Astrocyte of the cerebellum (primary cell): ENCODE results near the gene WBP4.

ENCODE experiments used
- DNase-seq: peaks from one replicate; pipeline ENCODE4 v3.0.0-alpha.2; 2011; ENCODE audit warnings: low read depth
- H3K4me3 ChIP-seq: 2 replicates; pipeline ENCODE4 v1.5.1; 2011; ENCODE audit warnings: mild to moderate bottlenecking, low read depth, low read length, moderate library complexity
- in situ Hi-C: cut with HindIII; loops from 2 replicates; pipeline ENCODE4 v1.10.0; 2017; ENCODE audit warnings: low sequenced_read_pairs
- TF ChIP-seq, protein P1 (sequence below): IDR thresholded peaks from 2 replicates; pipeline ENCODE4 v1.5.1; 2012; ENCODE audit warnings: low read length, low read depth, moderate library complexity, mild to moderate bottlenecking; ENCODE audit errors: missing control alignments

WBP4 gene

DNA sequence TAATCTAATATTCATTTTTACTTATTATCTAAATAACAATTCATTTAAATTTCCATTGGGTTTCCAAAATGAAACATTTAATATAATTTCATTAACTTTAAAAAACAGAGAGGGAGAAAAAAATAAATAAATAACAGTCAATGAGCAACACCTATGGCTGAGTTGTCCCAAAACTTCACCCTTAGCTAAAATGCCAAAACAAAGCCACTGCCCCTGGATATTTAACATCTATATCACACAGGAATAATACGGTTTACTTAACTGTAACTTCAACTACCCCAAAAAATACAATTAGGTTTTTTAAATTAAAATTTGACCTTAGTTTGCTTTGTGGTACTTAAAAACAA is 42.7 kb upstream of the WBP4 start:
- in situ Hi-C loops: no loop called here
- TF ChIP-seq, protein P1, sequence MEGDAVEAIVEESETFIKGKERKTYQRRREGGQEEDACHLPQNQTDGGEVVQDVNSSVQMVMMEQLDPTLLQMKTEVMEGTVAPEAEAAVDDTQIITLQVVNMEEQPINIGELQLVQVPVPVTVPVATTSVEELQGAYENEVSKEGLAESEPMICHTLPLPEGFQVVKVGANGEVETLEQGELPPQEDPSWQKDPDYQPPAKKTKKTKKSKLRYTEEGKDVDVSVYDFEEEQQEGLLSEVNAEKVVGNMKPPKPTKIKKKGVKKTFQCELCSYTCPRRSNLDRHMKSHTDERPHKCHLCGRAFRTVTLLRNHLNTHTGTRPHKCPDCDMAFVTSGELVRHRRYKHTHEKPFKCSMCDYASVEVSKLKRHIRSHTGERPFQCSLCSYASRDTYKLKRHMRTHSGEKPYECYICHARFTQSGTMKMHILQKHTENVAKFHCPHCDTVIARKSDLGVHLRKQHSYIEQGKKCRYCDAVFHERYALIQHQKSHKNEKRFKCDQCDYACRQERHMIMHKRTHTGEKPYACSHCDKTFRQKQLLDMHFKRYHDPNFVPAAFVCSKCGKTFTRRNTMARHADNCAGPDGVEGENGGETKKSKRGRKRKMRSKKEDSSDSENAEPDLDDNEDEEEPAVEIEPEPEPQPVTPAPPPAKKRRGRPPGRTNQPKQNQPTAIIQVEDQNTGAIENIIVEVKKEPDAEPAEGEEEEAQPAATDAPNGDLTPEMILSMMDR: no peak
- H3K4me3 ChIP-seq: no peak overlapping the region
- DNase-seq: no peak

DNA sequence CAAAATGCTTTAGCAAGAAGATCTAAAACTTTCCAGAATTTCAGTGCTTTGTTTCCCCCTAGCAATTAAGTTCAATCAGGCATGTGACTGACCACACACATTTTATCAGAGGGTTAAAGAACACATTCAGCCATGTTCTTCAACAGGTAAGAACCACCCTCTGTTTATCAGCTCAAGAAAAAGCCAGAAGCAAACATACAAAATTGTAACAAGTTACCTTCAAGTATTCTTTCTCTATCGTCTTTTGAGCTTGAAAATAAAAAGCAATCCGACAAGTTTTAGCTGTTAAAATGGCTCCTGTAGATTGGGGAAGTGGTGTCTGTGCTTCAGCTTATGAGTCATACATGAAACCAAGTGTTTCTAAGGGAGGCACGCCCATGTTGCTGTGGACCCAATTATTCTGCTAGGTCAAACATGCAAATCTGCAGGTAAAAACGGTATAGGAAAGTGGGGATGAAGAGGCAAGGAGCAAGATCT is 42.3 kb upstream of the WBP4 start, which contains the start of gene ELF1:
ELF1 (minus strand) TSS at position 306 of the 477 bp plus-strand sequence. CDS start 37,262 bp downstream, outside the sequence.
- in situ Hi-C loops: no loop called here
- no peak within 1 kb of the TSS for H3K4me3 ChIP-seq
- TF ChIP-seq, protein P1: no peak
- DNase-seq: peak; percentile 9

DNA sequence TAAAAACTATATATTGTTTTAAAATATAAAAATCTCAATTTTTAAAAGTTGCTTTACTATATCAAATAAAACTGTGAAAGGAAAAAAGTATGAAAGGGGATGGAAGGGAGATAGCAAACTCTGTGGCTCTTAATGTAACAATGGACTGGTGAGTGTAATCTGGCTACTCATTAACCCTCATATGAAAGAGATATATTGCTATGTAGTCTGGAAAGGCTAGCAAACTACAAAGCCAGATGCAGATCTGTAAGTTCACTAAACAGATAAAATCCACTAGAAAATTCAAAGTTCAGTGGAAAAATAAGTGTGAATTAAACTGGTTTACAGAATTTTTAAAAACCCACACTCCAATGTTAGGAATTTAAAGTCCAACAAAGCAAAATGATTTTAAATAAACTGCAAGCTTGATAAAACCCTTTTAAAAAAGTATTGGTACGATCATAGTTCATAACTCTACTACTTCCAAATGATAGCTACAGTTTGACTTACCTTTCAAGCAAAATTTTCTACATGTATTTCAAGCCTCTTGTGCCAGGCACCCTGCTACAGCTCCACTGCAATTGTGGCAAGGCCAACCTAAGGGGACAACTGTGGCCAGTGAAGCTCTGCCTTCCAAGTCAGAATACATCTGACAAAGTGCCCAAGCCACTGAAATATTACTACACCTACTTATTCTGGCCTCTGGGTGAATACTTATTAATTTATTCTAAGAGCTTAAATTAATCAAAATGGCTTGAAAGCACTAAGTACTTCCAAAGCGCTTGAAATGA is 41.5 kb upstream of the WBP4 start:
- TF ChIP-seq, protein P1: no peak
- no peak overlapping the region for H3K4me3 ChIP-seq

DNA sequence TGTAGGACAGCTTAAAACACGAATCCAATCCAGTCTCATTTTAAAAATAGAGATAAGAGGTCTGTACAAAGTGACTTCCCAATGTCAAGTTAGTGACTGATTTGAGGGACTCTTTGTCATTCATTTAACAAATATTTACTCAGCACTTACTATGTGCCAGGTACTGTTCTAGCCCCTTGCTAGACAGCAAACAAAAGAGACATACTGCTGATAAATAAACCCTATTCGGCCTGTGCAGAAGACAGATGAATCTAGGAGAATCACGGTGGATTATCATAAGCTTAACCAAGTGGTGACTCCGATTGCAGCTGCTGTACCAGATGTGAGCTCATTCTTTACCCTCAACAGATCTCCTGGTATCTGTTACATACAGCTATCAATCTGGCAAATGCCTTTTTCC is 35.8 kb upstream of the WBP4 start:
- no peak for DNase-seq
- TF ChIP-seq, protein P1: no peak
- in situ Hi-C loops: no loop called here
- no peak overlapping the region for H3K4me3 ChIP-seq

More for the DNA sequence above, 41.5 kb upstream of the WBP4 start:
- in situ Hi-C loops: no loop called here
- no peak for DNase-seq

DNA sequence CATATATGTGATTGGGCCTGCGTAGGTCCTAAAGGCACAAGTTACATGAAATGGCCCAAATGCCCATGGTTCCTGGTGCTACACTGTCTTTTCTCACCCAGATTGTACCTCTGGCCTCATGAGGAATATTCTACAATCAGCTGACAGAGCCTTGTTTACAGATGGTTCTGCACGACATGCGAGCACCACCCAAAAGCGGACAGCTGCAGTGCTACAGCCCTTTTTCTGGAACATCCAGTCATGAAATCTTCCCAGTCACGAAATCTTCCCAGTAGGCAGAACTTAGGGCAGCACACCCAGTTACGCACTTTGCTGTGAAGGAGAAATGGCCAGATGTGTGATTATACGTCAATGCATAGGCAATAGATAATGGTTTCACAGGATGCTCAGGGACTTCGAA is 34.5 kb upstream of the WBP4 start:
- in situ Hi-C loops: no loop called here
- TF ChIP-seq, protein P1: no peak
- no peak for DNase-seq
- no peak overlapping the region for H3K4me3 ChIP-seq

DNA sequence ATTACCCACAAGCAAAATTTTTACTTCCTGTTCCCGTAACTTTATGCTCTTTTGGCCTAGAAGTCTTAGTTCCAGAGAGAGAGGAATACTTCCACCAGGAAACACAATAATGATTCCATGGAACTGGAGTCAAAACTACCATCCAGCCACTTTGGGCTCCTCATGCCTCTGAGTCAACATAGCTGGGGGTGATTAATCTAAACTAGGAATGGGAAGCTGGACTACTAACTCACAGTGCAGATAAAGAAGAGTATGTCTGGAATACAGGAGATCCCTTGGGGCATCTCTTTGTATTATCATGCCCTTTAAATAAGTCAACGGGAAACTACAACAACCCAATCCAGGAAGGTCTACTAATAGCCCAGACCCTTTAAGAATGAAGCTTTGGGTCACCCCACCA is 33.3 kb upstream of the WBP4 start:
- in situ Hi-C loops: no loop called here
- TF ChIP-seq, protein P1: no peak
- no peak overlapping the region for H3K4me3 ChIP-seq
- DNase-seq: no peak
